BLaER1 treated with 17β-estradiol and CSF1 and Interleukin-3, amounts not matched to agents 10 nM and 100 nM (cell line): ENCODE results near the gene TM7SF3.

Experiments used
- H3K27ac ChIP-seq, 11 experiments: shearing (Covaris generic); formaldehyde crosslinking; 2 replicates each; pipeline ENCODE4 v1.8.1; 2022
- H3K27me3 ChIP-seq, 11 experiments: shearing (Covaris generic); formaldehyde crosslinking; 2 replicates each; pipeline ENCODE4 v1.8.1; 2022
- H3K36me3 ChIP-seq, 11 experiments: shearing (Covaris generic); formaldehyde crosslinking; 2 replicates each; pipeline ENCODE4 v1.8.1; 2022
- H3K4me1 ChIP-seq, 10 experiments: shearing (Covaris generic); formaldehyde crosslinking; 2 replicates each; pipeline ENCODE4 v1.8.1; 2022
- H3K4me2 ChIP-seq, 11 experiments: shearing (Covaris generic); formaldehyde crosslinking; 2 replicates each; pipeline ENCODE4 v1.8.1; 2022
- H3K4me3 ChIP-seq, 10 experiments: shearing (Covaris generic); formaldehyde crosslinking; 2 replicates each; pipeline ENCODE4 v1.8.1; 2022
- H3K9ac ChIP-seq, 11 experiments: shearing (Covaris generic); formaldehyde crosslinking; 2 replicates each; pipeline ENCODE4 v1.8.1; 2022
- H3K9me3 ChIP-seq, 11 experiments: shearing (Covaris generic); formaldehyde crosslinking; replicated peaks in 1 of 11; 2 replicates each; pipeline ENCODE4 v1.8.1; 2022
- H4K20me1 ChIP-seq, 11 experiments: shearing (Covaris generic); formaldehyde crosslinking; 2 replicates each; pipeline ENCODE4 v1.8.1; 2022
- Cebpa-rat ChIP-seq, 11 experiments: shearing (Covaris generic); IDR thresholded peaks; 2 replicates each; pipeline ENCODE4 v1.8.1; 2022

The TM7SF3 gene

GRCh38 chr12:27009881-27010301 is 4.3 kb downstream of the TM7SF3 start:
- Histone ChIP-seq H3K9me3 (no peaks in the 10 kb centered on the region), H3K27ac (no peak overlapping the region), H3K4me1 (peaks cover 33 to 63% (median 48%) of the 10 kb centered on the region in 10 experiments), H3K9ac (peak overlapping the region in 1 of 11 experiments; percentile 2; a peak in 1 of 22 replicates), H3K36me3 (peaks cover 0 to 10% (median 0%) of the 10 kb centered on the region in 11 experiments; a peak in 2 of 22 replicates), H4K20me1 (peaks cover 0 to 37% (median 0%) of the 10 kb centered on the region in 11 experiments; a peak in 2 of 22 replicates), H3K4me2 (peak overlapping the region in 5 of 11 experiments; percentile 3 to 34 (median 21); a peak in 6 of 22 replicates), H3K4me3 (no peak overlapping the region), H3K27me3 (no peaks in the 10 kb centered on the region)
- no peak for TF ChIP-seq Cebpa-rat (IDR thresholded peaks at IDR 0.05)

- Histone ChIP-seq H4K20me1 (peaks cover 0 to 44% (median 0%) of the 10 kb centered on the region in 11 experiments; a peak in 3 of 22 replicates), H3K27ac (peak overlapping the region in 4 of 11 experiments; percentile 22 to 59 (median 51); a peak in 8 of 22 replicates), H3K9ac (no peak overlapping the region), H3K4me3 (no peak overlapping the region), H3K4me2 (peak overlapping the region in 6 of 11 experiments; percentile 3 to 49 (median 15); a peak in 9 of 22 replicates), H3K36me3 (peaks cover 0 to 10% (median 0%) of the 10 kb centered on the region in 11 experiments; a peak in 2 of 22 replicates), H3K4me1 (peaks cover 24 to 65% (median 42%) of the 10 kb centered on the region in 10 experiments), H3K9me3 (no peaks in the 10 kb centered on the region), H3K27me3 (no peaks in the 10 kb centered on the region)
- no peak for TF ChIP-seq Cebpa-rat (IDR thresholded peaks at IDR 0.05)
Measured at GRCh38 chr12:27008081-27008480, 6.1 kb downstream of the TM7SF3 start.

- peaks cover 15 to 65% (median 41%) of the 10 kb centered on the region in 10 experiments for H3K4me1 ChIP-seq
- peak overlapping the region in 1 of 11 experiments; percentile 59; a peak in 1 of 22 replicates for H3K27ac ChIP-seq
- no peak overlapping the region for H3K9ac ChIP-seq
- no peaks in the 10 kb centered on the region for H3K9me3 ChIP-seq
- no peak overlapping the region for H3K4me3 ChIP-seq
- H4K20me1 ChIP-seq: peaks cover 0 to 44% (median 0%) of the 10 kb centered on the region in 11 experiments; a peak in 3 of 22 replicates
- no peaks in the 10 kb centered on the region for H3K27me3 ChIP-seq
- peaks cover 0 to 14% (median 0%) of the 10 kb centered on the region in 11 experiments; a peak in 3 of 22 replicates for H3K36me3 ChIP-seq
- no peak for TF ChIP-seq Cebpa-rat (IDR thresholded peaks at IDR 0.05)
- peak overlapping the region in 1 of 11 experiments; percentile 2; a peak in 1 of 22 replicates for H3K4me2 ChIP-seq
Measured at GRCh38 chr12:27006797-27007467, 7.3 kb downstream of the TM7SF3 start.

GRCh38 chr12:27005495-27005894 is 8.7 kb downstream of the TM7SF3 start:
- no peaks in the 10 kb centered on the region for H3K9me3 ChIP-seq
- no peak overlapping the region for H3K4me2 ChIP-seq
- no peak overlapping the region for H3K4me3 ChIP-seq
- peaks cover 26 to 69% (median 51%) of the 10 kb centered on the region in 10 experiments for H3K4me1 ChIP-seq
- TF ChIP-seq Cebpa-rat (IDR thresholded peaks at IDR 0.05): no peak
- no peak overlapping the region for H3K27ac ChIP-seq
- H3K9ac ChIP-seq: no peak overlapping the region
- peaks cover 0 to 35% (median 0%) of the 10 kb centered on the region in 11 experiments; a peak in 3 of 22 replicates for H4K20me1 ChIP-seq
- H3K36me3 ChIP-seq: peaks cover 0 to 18% (median 0%) of the 10 kb centered on the region in 11 experiments; a peak in 4 of 22 replicates
- H3K27me3 ChIP-seq: no peaks in the 10 kb centered on the region

- peaks cover 17 to 72% (median 47%) of the 10 kb centered on the region in 10 experiments for H3K4me1 ChIP-seq
- no peaks in the 10 kb centered on the region for H3K9me3 ChIP-seq
- no peak overlapping the region for H3K9ac ChIP-seq
- peaks cover 0 to 22% (median 0%) of the 10 kb centered on the region in 11 experiments; a peak in 3 of 22 replicates for H4K20me1 ChIP-seq
- no peaks in the 10 kb centered on the region for H3K27me3 ChIP-seq
- H3K4me3 ChIP-seq: no peak overlapping the region
- H3K36me3 ChIP-seq: peaks cover 0 to 33% (median 10%) of the 10 kb centered on the region in 11 experiments; a peak in 13 of 22 replicates
- no peak overlapping the region for H3K27ac ChIP-seq
- no peak for TF ChIP-seq Cebpa-rat (IDR thresholded peaks at IDR 0.05)
- H3K4me2 ChIP-seq: peak overlapping the region in 1 of 11 experiments; percentile 3; a peak in 1 of 22 replicates
Measured at GRCh38 chr12:27003421-27004381, 10.5 kb downstream of the TM7SF3 start.

GRCh38 chr12:27002141-27002540 is 12.0 kb downstream of the TM7SF3 start:
- H3K9me3 ChIP-seq: no peaks in the 10 kb centered on the region
- H3K9ac ChIP-seq: no peak overlapping the region; a peak in 1 of 22 replicates
- H3K4me2 ChIP-seq: peak overlapping the region; percentile 49 to 84 (median 62); a peak in 20 of 22 replicates
- peaks cover 0 to 9% (median 0%) of the 10 kb centered on the region in 11 experiments; a peak in 3 of 22 replicates for H4K20me1 ChIP-seq
- H3K4me1 ChIP-seq: peaks cover 17 to 72% (median 49%) of the 10 kb centered on the region in 10 experiments
- H3K27ac ChIP-seq: peak overlapping the region in 6 of 11 experiments; percentile 47 to 72 (median 63); a peak in 10 of 22 replicates
- H3K36me3 ChIP-seq: peaks cover 0 to 49% (median 12%) of the 10 kb centered on the region in 11 experiments; a peak in 14 of 22 replicates
- 0 out of 20 replicates have a peak overlapping the region, but pooled peaks of 1 of the 10 experiments have one; percentile 18 for H3K4me3 ChIP-seq
- H3K27me3 ChIP-seq: no peaks in the 10 kb centered on the region
- no peak for TF ChIP-seq Cebpa-rat (IDR thresholded peaks at IDR 0.05)

- Histone ChIP-seq H3K27me3 (no peaks in the 10 kb centered on the region), H3K4me1 (peaks cover 17 to 72% (median 52%) of the 10 kb centered on the region in 10 experiments), H3K9ac (peak overlapping the region in 1 of 11 experiments; percentile 27; a peak in 1 of 22 replicates), H3K36me3 (peaks cover 0 to 50% (median 12%) of the 10 kb centered on the region in 11 experiments; a peak in 14 of 22 replicates), H4K20me1 (peaks cover 0 to 7% (median 0%) of the 10 kb centered on the region in 11 experiments; a peak in 3 of 22 replicates), H3K27ac (peak overlapping the region in 8 of 11 experiments; percentile 23 to 72 (median 56); a peak in 15 of 22 replicates), H3K4me2 (peak overlapping the region; percentile 49 to 84 (median 62)), H3K4me3 (peak overlapping the region in 2 of 10 experiments; percentile 18 to 19; a peak in 3 of 20 replicates), H3K9me3 (no peaks in the 10 kb centered on the region)
- no peak for TF ChIP-seq Cebpa-rat (IDR thresholded peaks at IDR 0.05)
Measured at GRCh38 chr12:27001663-27002062, 12.5 kb downstream of the TM7SF3 start.

- Histone ChIP-seq H3K9ac (peak overlapping the region in 5 of 11 experiments; percentile 1 to 37 (median 27); a peak in 4 of 22 replicates), H3K9me3 (no peaks in the 10 kb centered on the region), H3K27ac (peak overlapping the region in 8 of 11 experiments; percentile 23 to 72 (median 56); a peak in 16 of 22 replicates), H4K20me1 (peaks cover 0 to 7% (median 0%) of the 10 kb centered on the region in 11 experiments; a peak in 3 of 22 replicates), H3K27me3 (no peaks in the 10 kb centered on the region), H3K4me2 (peak overlapping the region; percentile 49 to 84 (median 62)), H3K4me3 (peak overlapping the region in 3 of 10 experiments; percentile 18 to 27 (median 19); a peak in 3 of 20 replicates), H3K36me3 (peaks cover 1 to 54% (median 12%) of the 10 kb centered on the region in 11 experiments; a peak in 21 of 22 replicates), H3K4me1 (peaks cover 17 to 79% (median 56%) of the 10 kb centered on the region in 10 experiments)
- no peak for TF ChIP-seq Cebpa-rat (IDR thresholded peaks at IDR 0.05)
Measured at GRCh38 chr12:27000961-27001360, 13.2 kb downstream of the TM7SF3 start.
